Kidney glomerular epithelial cell (primary cell): ENCODE measurements around the gene P3R3URF.

Source experiments
- DNase-seq: peaks from one replicate; lab custom pipeline; 2025; lab: John Stamatoyannopoulos, UW

The P3R3URF gene

DNA sequence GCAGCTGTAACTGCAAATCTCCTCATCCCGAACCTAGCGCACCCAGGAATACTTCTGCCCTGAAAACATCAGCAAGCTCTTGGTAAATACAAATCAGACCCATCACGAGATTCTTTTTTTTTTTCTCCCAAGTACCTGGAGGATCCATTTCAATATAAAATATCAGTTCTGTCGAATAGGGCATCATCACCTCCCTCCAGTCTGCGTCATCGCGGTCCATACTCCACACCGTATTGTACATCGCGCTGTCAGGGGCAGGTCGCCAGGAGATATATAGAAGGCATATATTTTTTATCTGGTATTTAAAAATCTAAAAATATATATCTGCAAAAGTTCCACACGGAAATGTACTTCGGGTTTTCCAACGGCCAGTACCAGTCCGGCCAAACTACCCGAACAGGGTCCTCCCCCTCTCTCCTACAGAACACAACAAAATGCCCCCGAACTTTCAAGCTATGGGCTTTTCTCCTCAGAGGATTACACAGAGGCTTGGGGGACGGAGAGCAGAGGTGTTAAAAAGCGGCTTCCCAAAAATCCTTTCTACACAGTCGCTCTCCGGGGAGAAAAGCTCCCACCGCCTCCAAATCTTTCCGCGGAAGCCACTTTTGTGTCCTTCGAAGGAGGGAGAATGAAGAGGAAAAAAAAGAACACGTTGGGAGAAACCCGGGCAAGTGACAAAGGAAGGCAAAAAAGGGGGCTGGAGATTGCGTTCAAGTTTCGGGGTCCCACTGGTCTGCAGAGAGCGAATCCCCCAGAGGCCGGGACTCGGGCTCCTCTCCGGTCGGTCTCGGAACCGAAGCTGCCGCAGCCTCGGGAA lies 44.4 kb downstream of the P3R3URF start:
- peak; percentile 15 for DNase-seq

DNA sequence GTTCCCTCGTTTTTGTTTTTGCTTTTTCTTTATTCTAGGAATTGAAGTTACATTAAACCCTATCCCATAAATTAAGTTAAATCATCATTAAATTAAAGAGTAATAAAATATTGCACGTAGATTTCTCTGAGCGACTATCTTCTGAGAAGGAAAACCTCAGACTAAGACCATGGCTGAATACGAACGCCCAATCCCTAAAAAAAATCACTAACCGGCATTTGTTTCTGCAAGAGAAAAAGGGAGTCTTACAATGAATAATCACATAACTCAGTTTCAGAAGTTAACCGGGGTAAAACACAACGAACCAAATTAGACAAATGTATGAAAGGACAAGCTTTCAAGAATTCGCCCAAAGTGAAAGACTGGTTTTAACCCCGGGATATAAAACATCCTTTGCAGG lies 45.2 kb downstream of the P3R3URF start:
- DNase-seq: no peak

DNA sequence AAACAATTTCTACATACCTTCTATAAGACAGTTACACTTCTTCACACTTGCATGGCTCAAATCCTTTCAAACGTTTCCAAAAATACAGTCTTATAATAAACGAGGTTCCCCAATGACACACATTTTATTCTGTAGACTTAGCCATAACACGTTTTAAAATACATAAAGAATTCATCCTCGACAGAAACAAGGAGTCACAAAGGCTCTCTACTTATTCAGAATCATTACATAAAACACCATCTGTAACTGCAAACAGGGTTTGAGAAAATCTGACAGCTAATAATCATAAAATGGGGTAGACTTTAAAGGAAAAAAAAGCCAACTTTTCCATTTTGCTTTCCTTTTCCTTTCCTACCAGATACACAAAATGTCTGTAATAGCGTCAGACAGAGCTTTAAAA lies 45.7 kb downstream of the P3R3URF start:
- DNase-seq: no peak

DNA sequence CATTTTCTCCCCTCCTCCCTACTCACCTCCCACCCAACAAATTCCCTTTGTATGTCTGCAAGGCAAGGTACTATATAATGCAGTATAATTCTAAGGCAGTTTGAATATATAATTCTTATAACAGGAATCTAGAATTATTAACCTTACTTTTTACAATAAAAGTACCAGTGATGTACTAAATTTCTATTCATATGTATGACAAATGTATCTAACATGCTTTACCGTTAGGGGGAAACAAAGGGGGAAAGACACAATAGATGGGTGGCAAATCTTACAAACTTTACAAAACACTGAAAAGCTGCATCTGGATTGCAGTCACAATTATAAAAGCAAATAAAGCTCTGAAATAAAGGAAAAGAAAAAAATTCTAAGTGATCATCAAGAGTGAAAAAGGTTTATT lies 46.2 kb downstream of the P3R3URF start:
- no peak for DNase-seq

DNA sequence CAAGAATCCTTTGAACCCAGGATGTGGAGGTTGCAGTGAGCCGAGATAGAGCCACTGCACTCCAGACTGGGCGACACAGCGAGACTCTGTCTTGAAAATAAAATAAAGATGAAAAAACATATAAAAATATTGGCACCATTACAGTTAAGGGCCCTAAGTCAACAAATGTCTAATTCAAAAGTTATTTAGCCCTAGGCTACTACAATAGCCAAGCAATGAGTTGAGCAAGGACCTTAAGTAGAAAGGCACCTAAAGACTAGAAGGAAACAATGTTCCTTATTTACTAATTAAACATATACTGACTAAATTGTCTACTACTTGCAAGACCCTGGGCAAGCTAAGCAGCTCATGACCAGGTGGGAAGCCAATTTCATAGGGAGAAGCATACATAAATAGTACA lies 47.9 kb downstream of the P3R3URF start:
- no peak for DNase-seq
